ENCODE measurements around the gene MME. TPM values are rescaled to one million over a fixed set of nuclear protein-coding genes. Genes with fewer than 3 reads are reported as not detected.

Gene MME
- polyA plus RNA-seq, 3 donors: 0.27 to 1.0 (median 0.73) TPM

DNA sequence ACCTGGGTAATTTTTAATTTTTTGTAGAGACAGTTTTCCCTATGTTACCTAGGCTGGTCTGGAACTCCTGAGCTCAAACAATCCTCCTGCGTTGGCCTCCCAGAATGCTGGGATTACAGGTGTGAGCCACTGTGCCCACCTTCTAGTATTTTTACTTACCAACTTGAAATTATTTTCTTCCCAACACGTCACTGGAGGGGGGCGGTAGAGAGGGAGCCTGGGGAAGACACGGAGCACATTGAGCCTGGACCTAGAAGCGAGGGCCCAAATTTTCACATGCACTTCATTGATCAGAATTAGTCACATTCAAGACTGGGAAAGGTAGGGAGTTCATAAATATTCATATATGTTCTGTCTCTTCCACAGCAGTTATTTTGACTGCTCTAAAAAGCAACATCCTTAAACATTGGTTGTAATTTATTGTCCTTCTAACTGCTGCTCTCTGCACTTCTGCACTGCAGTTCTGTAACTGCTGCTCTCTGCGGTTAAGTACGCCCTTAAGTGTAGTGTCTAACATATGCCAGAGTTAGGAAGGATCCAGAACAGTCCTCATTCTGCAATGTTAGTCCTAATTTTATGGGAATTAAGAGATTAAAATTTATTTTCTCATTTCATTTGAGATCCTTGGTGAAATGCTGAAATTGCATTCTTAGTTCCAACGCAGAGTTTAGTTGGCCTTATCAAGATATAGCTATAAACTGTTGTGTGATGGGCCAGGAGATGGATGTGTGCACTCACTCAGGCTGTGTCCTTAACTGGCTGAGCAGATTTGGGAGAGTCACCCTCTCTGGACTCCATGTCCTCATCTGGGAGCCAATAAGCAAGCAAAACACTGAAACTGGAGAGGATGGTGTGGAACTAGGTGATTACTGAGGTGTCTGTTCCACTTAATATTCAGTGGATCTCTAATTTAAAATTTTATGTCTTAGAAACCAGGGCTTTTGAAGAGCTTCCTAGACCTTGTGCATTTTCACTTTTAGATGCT is 115.1 kb downstream of the MME start:
- DNase-seq: no peak
- Histone ChIP-seq H3K36me3 (replicated peaks in 1 of 2; ENCODE audit: control insufficient read depth in 1 of 2, insufficient read depth in 2 of 2, low read length in 2 of 2) (no peaks in the 10 kb centered on the region), H3K9ac (ENCODE audit: insufficient read depth, low read length, poor library complexity, severe bottlenecking) (no peak overlapping the region), H3K9me3 (replicated peaks in 1 of 2; ENCODE audit: control insufficient read depth in 1 of 2, insufficient read depth in 1 of 2, low read length in 2 of 2) (no peaks in the 10 kb centered on the region), H3K4me3 (replicated peaks in 1 of 3; ENCODE audit: low read depth in 2 of 3, low read length in 3 of 3) (no peak overlapping the region), H3K4me1 (ENCODE audit: control insufficient read depth in 1 of 2, insufficient read depth in 2 of 2, low read length in 2 of 2) (no peaks in the 10 kb centered on the region), H3K27me3 (ENCODE audit: control insufficient read depth in 2 of 2, insufficient read depth in 2 of 2, low read length in 2 of 2) (no peaks in the 10 kb centered on the region), H3K79me2 (ENCODE audit: insufficient read depth, low read length) (no peaks in the 10 kb centered on the region), H4K20me1 (ENCODE audit: insufficient read depth, low read length) (no peaks in the 10 kb centered on the region), H3K4me2 (replicated peaks; ENCODE audit: extremely low read depth, low read length, poor library complexity, severe bottlenecking) (no peak overlapping the region), H2AFZ (ENCODE audit: insufficient read depth, low read depth, low read length, poor library complexity, severe bottlenecking) (no peak overlapping the region), H3K27ac (ENCODE audit: low read depth in 1 of 2, low read length in 2 of 2) (no peak overlapping the region)
- peaks cover 0 to 4% (median 0%) of the 10 kb centered on the region in 7 donors for H3K9me3 Mint-ChIP-seq
- intact Hi-C loops (cut with micrococcal nuclease): no loop called here
- no peaks in the 10 kb centered on the region for H3K27me3 Mint-ChIP-seq (ENCODE audit: low read depth in 3 of 3)
- TF ChIP-seq, protein P1, sequence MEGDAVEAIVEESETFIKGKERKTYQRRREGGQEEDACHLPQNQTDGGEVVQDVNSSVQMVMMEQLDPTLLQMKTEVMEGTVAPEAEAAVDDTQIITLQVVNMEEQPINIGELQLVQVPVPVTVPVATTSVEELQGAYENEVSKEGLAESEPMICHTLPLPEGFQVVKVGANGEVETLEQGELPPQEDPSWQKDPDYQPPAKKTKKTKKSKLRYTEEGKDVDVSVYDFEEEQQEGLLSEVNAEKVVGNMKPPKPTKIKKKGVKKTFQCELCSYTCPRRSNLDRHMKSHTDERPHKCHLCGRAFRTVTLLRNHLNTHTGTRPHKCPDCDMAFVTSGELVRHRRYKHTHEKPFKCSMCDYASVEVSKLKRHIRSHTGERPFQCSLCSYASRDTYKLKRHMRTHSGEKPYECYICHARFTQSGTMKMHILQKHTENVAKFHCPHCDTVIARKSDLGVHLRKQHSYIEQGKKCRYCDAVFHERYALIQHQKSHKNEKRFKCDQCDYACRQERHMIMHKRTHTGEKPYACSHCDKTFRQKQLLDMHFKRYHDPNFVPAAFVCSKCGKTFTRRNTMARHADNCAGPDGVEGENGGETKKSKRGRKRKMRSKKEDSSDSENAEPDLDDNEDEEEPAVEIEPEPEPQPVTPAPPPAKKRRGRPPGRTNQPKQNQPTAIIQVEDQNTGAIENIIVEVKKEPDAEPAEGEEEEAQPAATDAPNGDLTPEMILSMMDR (IDR thresholded peaks at IDR 0.05): no peak
- H3K27ac Mint-ChIP-seq: no peak overlapping the region
- H3K4me1 Mint-ChIP-seq: no peaks in the 10 kb centered on the region
- H3K36me3 Mint-ChIP-seq: no peaks in the 10 kb centered on the region
- WGBS (ENCODE audit: insufficient coverage): 100% methylated on average over 1 of the region's 8 CpGs
- no peak overlapping the region for H3K4me3 Mint-ChIP-seq

GRCh38 chr3:155196131-155197021 is 116.3 kb downstream of the MME start:
- H3K4me3 Mint-ChIP-seq: no peak overlapping the region
- no peak overlapping the region for H3K27ac ChIP-seq (ENCODE audit: low read depth in 1 of 2, low read length in 2 of 2)
- H3K79me2 ChIP-seq (ENCODE audit: insufficient read depth, low read length): no peaks in the 10 kb centered on the region
- H3K4me1 Mint-ChIP-seq: no peaks in the 10 kb centered on the region
- H4K20me1 ChIP-seq (ENCODE audit: insufficient read depth, low read length): no peaks in the 10 kb centered on the region
- WGBS (ENCODE audit: insufficient coverage): 100% methylated on average over 3 of the region's 5 CpGs
- no peak overlapping the region for H3K9ac ChIP-seq (ENCODE audit: insufficient read depth, low read length, poor library complexity, severe bottlenecking)
- no peak overlapping the region for H3K4me2 ChIP-seq (replicated peaks; ENCODE audit: extremely low read depth, low read length, poor library complexity, severe bottlenecking)
- TF ChIP-seq, protein P1 (IDR thresholded peaks at IDR 0.05): no peak
- DNase-seq: no peak
- H2AFZ ChIP-seq (ENCODE audit: insufficient read depth, low read depth, low read length, poor library complexity, severe bottlenecking): no peak overlapping the region
- no peaks in the 10 kb centered on the region for H3K27me3 Mint-ChIP-seq (ENCODE audit: low read depth in 3 of 3)
- H3K9me3 ChIP-seq (replicated peaks in 1 of 2; ENCODE audit: control insufficient read depth in 1 of 2, insufficient read depth in 1 of 2, low read length in 2 of 2): no peaks in the 10 kb centered on the region
- H3K36me3 ChIP-seq (replicated peaks in 1 of 2; ENCODE audit: control insufficient read depth in 1 of 2, insufficient read depth in 2 of 2, low read length in 2 of 2): no peaks in the 10 kb centered on the region
- intact Hi-C loops (cut with micrococcal nuclease): no loop called here
- H3K9me3 Mint-ChIP-seq: peaks cover 0 to 4% (median 0%) of the 10 kb centered on the region in 7 donors
- no peak overlapping the region for H3K4me3 ChIP-seq (replicated peaks in 1 of 3; ENCODE audit: low read depth in 2 of 3, low read length in 3 of 3)
- no peaks in the 10 kb centered on the region for H3K27me3 ChIP-seq (ENCODE audit: control insufficient read depth in 2 of 2, insufficient read depth in 2 of 2, low read length in 2 of 2)
- no peaks in the 10 kb centered on the region for H3K4me1 ChIP-seq (ENCODE audit: control insufficient read depth in 1 of 2, insufficient read depth in 2 of 2, low read length in 2 of 2)
- H3K27ac Mint-ChIP-seq: no peak overlapping the region
- H3K36me3 Mint-ChIP-seq: no peaks in the 10 kb centered on the region

Data from CD14-positive monocyte (primary cell).